ENCODE results near the gene CMIP. TPM values are rescaled to one million over a fixed set of nuclear protein-coding genes. Genes with fewer than 3 reads are reported as not detected.

The CMIP gene
- total and polyA plus RNA-seq, 7 donors = 11.0 to 60.3 (median 20.4) TPM

DNA sequence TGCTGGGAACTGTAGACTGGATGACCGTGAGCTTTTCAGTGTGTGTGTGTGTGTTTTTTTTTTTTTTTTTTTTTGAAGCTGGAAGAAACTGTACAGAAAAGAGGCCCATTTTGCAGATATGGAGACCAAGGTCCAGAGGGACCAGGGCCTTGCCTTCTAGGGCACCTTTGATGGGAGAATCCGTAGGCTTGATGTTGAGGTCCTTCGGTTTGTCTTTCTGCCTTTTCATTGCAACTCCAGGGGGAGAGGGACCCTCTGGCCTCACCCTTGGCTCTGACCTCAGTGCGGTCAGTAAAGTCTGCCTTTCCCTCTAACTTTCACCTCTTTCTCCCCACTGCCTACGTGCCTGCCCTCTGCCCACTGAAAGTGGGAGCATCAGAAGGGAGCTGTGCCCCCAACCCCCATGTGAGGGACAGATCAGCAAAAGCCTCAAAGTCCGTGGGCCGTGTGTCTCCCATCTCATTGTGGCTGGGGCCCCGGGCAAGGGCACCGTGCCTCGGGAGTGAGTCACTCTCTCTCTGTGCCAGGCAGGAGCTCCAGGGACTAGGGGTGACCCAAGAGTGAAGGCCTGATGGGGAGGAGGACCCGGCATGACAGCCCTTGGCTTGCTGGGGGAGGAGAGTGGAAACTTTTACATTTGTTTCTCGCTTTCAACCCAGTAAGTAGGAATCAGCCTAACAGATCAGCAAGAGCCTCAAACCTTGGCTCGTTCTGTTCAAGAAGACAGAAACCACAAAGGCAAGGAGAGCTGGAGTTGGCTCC is 123.6 kb downstream of the CMIP start:
- TF ChIP-seq CTCF (IDR thresholded peaks at IDR 0.05) (no peak), POLR2A (IDR thresholded peaks at IDR 0.05) (no peak), POLR2AphosphoS5 (IDR thresholded peaks at IDR 0.05) (no peak), EP300 (IDR thresholded peaks at IDR 0.05) (no peak)
- H3K27me3 ChIP-seq = no peaks in the 10 kb centered on the region
- peaks cover 0 to 37% (median 23%) of the 10 kb centered on the region in 4 donors for H3K4me1 ChIP-seq
- H3K36me3 ChIP-seq = no peaks in the 10 kb centered on the region
- intact Hi-C loops (cut with DNase I) = no loop called here
- WGBS, 2 donors = 58 to 67% methylated on average over 13 of the region's 13 CpGs
- no peak overlapping the region for H3K4me3 ChIP-seq
- no peaks in the 10 kb centered on the region for H3K9me3 ChIP-seq
- H3K27ac ChIP-seq = peak overlapping the region in 2 of 4 donors; percentile 35 to 51
- no peak for DNase-seq

DNA sequence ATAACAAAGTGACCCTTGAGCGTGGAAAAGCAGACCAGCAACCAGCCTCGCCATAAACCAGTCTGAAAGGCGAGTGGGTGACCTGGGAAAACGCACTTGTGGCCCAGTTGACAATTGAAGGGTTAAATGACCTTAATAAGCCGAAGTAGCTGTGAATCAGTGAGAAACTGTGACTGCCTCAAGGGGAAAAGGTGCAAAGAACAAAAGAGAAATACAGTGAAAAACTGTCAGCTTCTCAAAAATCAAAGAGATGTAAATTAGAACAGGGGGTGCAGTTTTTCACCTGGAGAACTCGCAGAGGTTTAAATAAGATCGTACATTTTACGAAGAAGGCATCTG is 124.1 kb downstream of the CMIP start:
- WGBS, 2 donors = 73 to 75% methylated on average over 8 of the region's 8 CpGs
- Histone ChIP-seq H3K4me3 (no peak overlapping the region), H3K9me3 (no peaks in the 10 kb centered on the region), H3K27ac (peak overlapping the region in 2 of 4 donors; percentile 35 to 51), H3K4me1 (peaks cover 0 to 34% (median 23%) of the 10 kb centered on the region in 4 donors), H3K36me3 (no peaks in the 10 kb centered on the region), H3K27me3 (no peaks in the 10 kb centered on the region)
- no peak for TF ChIP-seq CTCF (IDR thresholded peaks at IDR 0.05)
- TF ChIP-seq POLR2AphosphoS5 (IDR thresholded peaks at IDR 0.05) = no peak
- no peak for TF ChIP-seq POLR2A (IDR thresholded peaks at IDR 0.05)
- no peak for TF ChIP-seq EP300 (IDR thresholded peaks at IDR 0.05)
- intact Hi-C loops (cut with DNase I) = no loop called here
- no peak for DNase-seq

GRCh38 chr16:81569361-81570034 is 124.9 kb downstream of the CMIP start:
- no peak for DNase-seq
- 80 to 83% methylated on average over 11 of the region's 11 CpGs for WGBS, 2 donors
- Histone ChIP-seq H3K4me1 (peaks cover 0 to 27% (median 18%) of the 10 kb centered on the region in 4 donors), H3K36me3 (no peaks in the 10 kb centered on the region), H3K27me3 (no peaks in the 10 kb centered on the region), H3K9me3 (no peaks in the 10 kb centered on the region), H3K27ac (peak overlapping the region in 1 of 4 donors; percentile 51), H3K4me3 (no peak overlapping the region)
- TF ChIP-seq POLR2AphosphoS5 (IDR thresholded peaks at IDR 0.05) = no peak
- TF ChIP-seq POLR2A (IDR thresholded peaks at IDR 0.05) = no peak
- no peak for TF ChIP-seq EP300 (IDR thresholded peaks at IDR 0.05)
- TF ChIP-seq CTCF (IDR thresholded peaks at IDR 0.05) = no peak
- intact Hi-C loops (cut with DNase I) = no loop called here

- Histone ChIP-seq H3K36me3 (no peaks in the 10 kb centered on the region), H3K9me3 (no peaks in the 10 kb centered on the region), H3K4me1 (peaks cover 0 to 20% (median 13%) of the 10 kb centered on the region in 4 donors), H3K27me3 (no peaks in the 10 kb centered on the region), H3K4me3 (no peak overlapping the region), H3K27ac (no peak overlapping the region)
- 58 to 68% methylated on average over 18 of the region's 18 CpGs for WGBS, 2 donors
- no peak for DNase-seq
- intact Hi-C loops (cut with DNase I) = no loop called here
- TF ChIP-seq POLR2AphosphoS5 (IDR thresholded peaks at IDR 0.05) = no peak
- TF ChIP-seq CTCF (IDR thresholded peaks at IDR 0.05) = no peak
- TF ChIP-seq POLR2A (IDR thresholded peaks at IDR 0.05) = no peak
- TF ChIP-seq EP300 (IDR thresholded peaks at IDR 0.05) = no peak
These were observed 125.7 kb downstream of the CMIP start for GRCh38 chr16:81570151-81570846.

Measured in sigmoid colon (tissue), 7 donors.